OCI-LY1 (cell line): ENCODE measurements around the gene PLEKHH3.
A peak's percentile ranks its signal among the peaks of the same experiment; 100 is the strongest.

Experiments used
- H2AFZ ChIP-seq: fragments of 200-600 bp; sonication (generic), shearing (Covaris generic); 2 replicates; pipeline ENCODE4 v1.6.0; 2014; ENCODE audit warnings: antibody characterized with exemption, mild to moderate bottlenecking, low read length
- H3F3A ChIP-seq: fragments of 200-600 bp; sonication (generic), shearing (Covaris generic); 2 replicates; pipeline ENCODE4 v1.6.0; 2014; ENCODE audit warnings: mild to moderate bottlenecking, antibody characterized with exemption, low read length, moderate library complexity; ENCODE audit not compliant: insufficient read depth
- H3K27ac ChIP-seq: fragments of 200-600 bp; sonication (generic); 2 replicates; pipeline ENCODE4 v1.5.1; 2014; ENCODE audit warnings: low read length, mixed run types, mild to moderate bottlenecking, low read depth; ENCODE audit not compliant: poor library complexity, severe bottlenecking
- H3K27me3 ChIP-seq: fragments of 200-600 bp; sonication (generic); 2 replicates; pipeline ENCODE4 v1.6.0; 2014; ENCODE audit warnings: antibody characterized with exemption, mild to moderate bottlenecking, low read length, moderate library complexity; ENCODE audit not compliant: insufficient read depth
- H3K36me3 ChIP-seq: fragments of 200-600 bp; sonication (generic); 2 replicates; pipeline ENCODE4 v1.6.1; 2014; ENCODE audit warnings: mild to moderate bottlenecking, antibody characterized with exemption, low read length, moderate library complexity, mixed read lengths; ENCODE audit not compliant: insufficient read depth
- H3K4me1 ChIP-seq: fragments of 200-600 bp; sonication (generic); 2 replicates; pipeline ENCODE4 v1.5.1; 2014; ENCODE audit warnings: mild to moderate bottlenecking, low read length, moderate library complexity; ENCODE audit not compliant: insufficient read depth, severe bottlenecking
- H3K4me2 ChIP-seq: fragments of 200-600 bp; sonication (generic), shearing (Covaris generic); 2 replicates; pipeline ENCODE4 v1.6.1; 2014; ENCODE audit warnings: low read length
- H3K4me3 ChIP-seq: fragments of 200-600 bp; sonication (generic); 2 replicates; pipeline ENCODE4 v1.5.1; 2014; ENCODE audit warnings: low read length, low read depth, mild to moderate bottlenecking, mixed read lengths; ENCODE audit not compliant: poor library complexity, severe bottlenecking
- H3K79me2 ChIP-seq: fragments of 200-600 bp; shearing (Covaris generic); 2 replicates; pipeline ENCODE4 v1.6.1; 2016; ENCODE audit warnings: mixed run types, low read length, mixed read lengths; ENCODE audit not compliant: insufficient read depth
- H3K9ac ChIP-seq: fragments of 200-600 bp; sonication (generic), shearing (Covaris generic); 2 replicates; pipeline ENCODE4 v1.6.1; 2014; ENCODE audit warnings: mild to moderate bottlenecking, low read length, mixed read lengths
- H3K9me2 ChIP-seq: fragments of 200-600 bp; sonication (generic), shearing (Covaris generic); 2 replicates; pipeline ENCODE4 v1.6.1; 2014; ENCODE audit warnings: low read depth, mild to moderate bottlenecking, low read length, mixed read lengths
- H3K9me3 ChIP-seq: fragments of 200-600 bp; shearing (Covaris generic); 2 replicates; pipeline ENCODE4 v1.6.1; 2014; ENCODE audit warnings: low read length, mixed read lengths
- H4K20me1 ChIP-seq: fragments of 200-600 bp; sonication (generic), shearing (Covaris generic); 2 replicates; pipeline ENCODE4 v1.6.0; 2016; ENCODE audit warnings: mild to moderate bottlenecking, low read length; ENCODE audit not compliant: insufficient read depth
- CTCF ChIP-seq: fragments of 200-600 bp; sonication (generic), shearing (Covaris generic); IDR thresholded peaks from 2 replicates; pipeline ENCODE4 v1.5.1; 2017; ENCODE audit warnings: mild to moderate bottlenecking, antibody characterized with exemption, low read length, moderate library complexity, mixed read lengths
- EZH2 ChIP-seq: fragments of 200-600 bp; sonication (generic), shearing (Covaris generic); IDR thresholded peaks from 2 replicates; pipeline ENCODE4 v1.8.0; 2017; ENCODE audit warnings: borderline replicate concordance, mixed run types, mild to moderate bottlenecking, antibody characterized with exemption, low read length, moderate library complexity, mixed read lengths

Gene PLEKHH3

GRCh38 chr17:42678951-42679491 is 2.2 kb upstream of the PLEKHH3 start:
- H2AFZ ChIP-seq: no peak overlapping the region
- no peaks in the 10 kb centered on the region for H3K9me2 ChIP-seq
- no peaks in the 10 kb centered on the region for H3F3A ChIP-seq
- H3K4me1 ChIP-seq: peaks cover 60% of the 10 kb centered on the region
- no peaks in the 10 kb centered on the region for H3K36me3 ChIP-seq
- H3K27me3 ChIP-seq: 0 out of 2 replicates have a peak, but pooled peaks cover 7% of the 10 kb centered on the region
- H3K9me3 ChIP-seq: no peaks in the 10 kb centered on the region
- TF ChIP-seq CTCF: no peak
- TF ChIP-seq EZH2: no peak
- peak overlapping the region; percentile 87 for H3K4me2 ChIP-seq
- no peaks in the 10 kb centered on the region for H4K20me1 ChIP-seq
- H3K27ac ChIP-seq: no peak overlapping the region
- H3K4me3 ChIP-seq: peak overlapping the region; percentile 64
- peak overlapping the region; percentile 57; the same call in 1 of the 2 replicates for H3K9ac ChIP-seq
- H3K79me2 ChIP-seq: no peaks in the 10 kb centered on the region

- TF ChIP-seq CTCF (no peak), EZH2 (no peak)
- Histone ChIP-seq H3K27ac (peak overlapping the region; percentile 64), H2AFZ (no peak overlapping the region), H3K79me2 (no peaks in the 10 kb centered on the region), H3K4me1 (peaks cover 64% of the 10 kb centered on the region), H4K20me1 (no peaks in the 10 kb centered on the region), H3K4me2 (peak overlapping the region; percentile 87), H3F3A (no peaks in the 10 kb centered on the region), H3K27me3 (peaks cover 7% of the 10 kb centered on the region; the same call in 1 of the 2 replicates), H3K4me3 (peak overlapping the region; percentile 64), H3K9ac (peak overlapping the region; percentile 72), H3K9me3 (no peaks in the 10 kb centered on the region), H3K9me2 (no peaks in the 10 kb centered on the region), H3K36me3 (no peaks in the 10 kb centered on the region)
Measured at GRCh38 chr17:42677921-42678781, 1.4 kb upstream of the PLEKHH3 start.

- Histone ChIP-seq H3K9me3 (no peaks in the 10 kb centered on the region), H3K9ac (peak overlapping the region; percentile 72), H3K9me2 (no peaks in the 10 kb centered on the region), H2AFZ (no peak overlapping the region), H3F3A (no peaks in the 10 kb centered on the region), H3K36me3 (no peaks in the 10 kb centered on the region), H3K27me3 (peaks cover 11% of the 10 kb centered on the region; the same call in 1 of the 2 replicates), H3K79me2 (no peaks in the 10 kb centered on the region), H3K4me1 (peaks cover 61% of the 10 kb centered on the region), H3K4me2 (peak overlapping the region; percentile 87), H3K4me3 (peak overlapping the region; percentile 71), H4K20me1 (no peaks in the 10 kb centered on the region), H3K27ac (peak overlapping the region; percentile 64)
- no peak for TF ChIP-seq EZH2
Measured at GRCh38 chr17:42677012-42677857, 441 bp upstream of the PLEKHH3 start.
